HG03575 (cell line): ENCODE data around the gene DUSP22.
"Not testable (repeated sequence)": the region's sequence is repeated elsewhere in the genome, so short reads cannot be mapped to it uniquely, and the experiment has no call there.

Experiments used
- ATAC-seq: cut with Tn5 transposase; IDR thresholded peaks from one replicate; pipeline ENCODE4 v1.9.1; 2021; ENCODE audit not compliant: unreplicated experiment, insufficient number of reproducible peaks, low FRiP score; ENCODE audit errors: extremely low read depth

Gene DUSP22

GRCh38 chr6:278494-278893 lies 13.8 kb upstream of the DUSP22 start:
- ATAC-seq: no peak

DNA sequence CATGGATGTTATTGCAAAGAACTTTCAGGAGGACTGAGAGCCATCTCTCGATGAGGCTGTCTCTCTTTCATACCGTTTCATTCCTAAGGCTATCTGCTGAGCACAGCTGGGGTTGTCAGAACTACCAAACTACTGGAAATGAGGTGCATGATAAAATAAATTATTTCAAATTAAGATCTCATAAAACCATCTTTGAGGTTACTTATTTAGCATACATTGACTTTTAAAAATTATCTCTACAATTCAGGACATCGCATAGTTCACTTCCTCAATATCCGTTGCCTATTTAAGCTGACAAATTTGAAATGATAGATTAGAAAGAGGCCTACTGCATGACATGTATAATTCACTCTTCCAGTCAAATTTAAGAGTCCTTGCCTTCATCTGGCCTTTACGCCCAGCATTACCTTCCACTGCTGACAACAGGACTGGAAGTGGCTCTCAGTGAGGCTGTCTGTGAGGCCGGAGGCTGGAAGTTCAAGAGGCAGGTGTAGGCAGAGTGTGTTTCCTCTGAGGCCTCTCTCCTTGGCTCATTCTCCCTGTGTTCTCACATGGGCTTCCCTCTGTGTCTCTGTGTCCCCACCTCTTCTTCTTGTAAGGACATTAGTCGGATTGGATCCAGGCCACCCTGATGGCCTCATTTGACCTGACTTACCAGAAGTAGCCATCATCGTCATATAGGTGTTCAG lies 12.8 kb upstream of the DUSP22 start:
- no peak for ATAC-seq

DNA sequence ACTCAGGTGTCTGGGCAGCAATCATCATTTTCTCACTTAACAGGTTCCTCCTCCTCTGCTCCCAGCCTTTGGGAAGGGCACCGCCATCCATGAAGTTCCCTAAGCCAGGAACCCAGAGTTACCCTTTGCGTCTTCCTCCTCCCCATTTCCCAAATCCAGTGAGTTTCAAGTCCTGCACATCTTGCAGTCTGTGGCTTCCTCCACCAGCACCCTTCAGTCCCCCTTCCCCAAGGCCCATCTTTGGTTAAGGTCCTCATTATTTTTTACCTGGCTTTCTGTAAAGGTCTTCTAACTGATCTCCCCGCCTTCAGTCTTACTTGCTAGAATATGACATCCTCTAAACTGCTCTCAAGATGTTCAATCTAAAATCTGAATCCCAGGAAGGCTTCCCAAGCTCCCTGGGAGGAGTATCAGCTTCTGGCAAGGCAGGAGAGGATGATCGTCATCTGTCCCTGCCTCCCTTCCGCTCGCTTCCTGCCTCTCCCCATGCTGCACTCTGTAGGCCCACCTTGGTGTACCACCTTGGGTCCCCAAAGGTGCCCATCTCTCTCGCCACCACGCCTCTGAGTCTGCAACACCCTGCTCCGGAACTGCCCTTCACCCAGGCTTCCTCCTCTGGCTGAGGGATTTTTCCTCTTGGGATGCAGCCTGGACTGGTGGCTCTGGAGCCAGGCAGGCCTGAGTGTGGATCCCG lies 11.4 kb upstream of the DUSP22 start:
- no peak for ATAC-seq

DNA sequence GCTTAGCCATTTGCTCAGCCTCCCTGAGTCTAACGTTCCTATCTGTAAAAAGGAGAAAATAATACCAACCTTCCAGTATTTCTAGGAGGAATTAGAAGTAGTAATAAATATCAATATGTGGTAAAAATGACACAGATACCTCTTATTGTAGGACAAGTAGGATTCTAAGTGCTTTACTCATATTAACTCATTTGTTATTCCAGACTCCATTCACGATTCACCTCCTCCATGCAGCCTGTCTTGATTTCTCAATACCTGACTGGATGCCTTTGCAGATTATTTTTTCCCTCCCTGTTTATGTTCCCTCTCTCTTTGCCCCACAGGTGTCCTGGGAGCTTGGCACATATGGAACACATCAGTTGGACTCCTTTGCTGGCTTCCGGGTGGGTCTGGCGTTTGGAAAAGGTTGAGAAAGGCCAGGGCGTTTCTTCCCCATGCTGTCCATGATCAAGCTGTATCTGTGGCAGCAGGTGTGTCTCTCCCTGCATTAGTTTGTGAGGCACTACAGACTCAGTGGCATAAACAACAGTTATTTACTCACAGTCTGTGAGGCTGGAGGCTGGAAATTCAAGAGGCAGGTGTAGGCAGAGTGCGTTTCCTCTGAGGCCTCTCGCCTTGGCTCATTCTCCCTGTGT lies 10.7 kb upstream of the DUSP22 start:
- no peak for ATAC-seq

- no peak for ATAC-seq
Observed at GRCh38 chr6:282177-282866, 10.0 kb upstream of the DUSP22 start.

DNA sequence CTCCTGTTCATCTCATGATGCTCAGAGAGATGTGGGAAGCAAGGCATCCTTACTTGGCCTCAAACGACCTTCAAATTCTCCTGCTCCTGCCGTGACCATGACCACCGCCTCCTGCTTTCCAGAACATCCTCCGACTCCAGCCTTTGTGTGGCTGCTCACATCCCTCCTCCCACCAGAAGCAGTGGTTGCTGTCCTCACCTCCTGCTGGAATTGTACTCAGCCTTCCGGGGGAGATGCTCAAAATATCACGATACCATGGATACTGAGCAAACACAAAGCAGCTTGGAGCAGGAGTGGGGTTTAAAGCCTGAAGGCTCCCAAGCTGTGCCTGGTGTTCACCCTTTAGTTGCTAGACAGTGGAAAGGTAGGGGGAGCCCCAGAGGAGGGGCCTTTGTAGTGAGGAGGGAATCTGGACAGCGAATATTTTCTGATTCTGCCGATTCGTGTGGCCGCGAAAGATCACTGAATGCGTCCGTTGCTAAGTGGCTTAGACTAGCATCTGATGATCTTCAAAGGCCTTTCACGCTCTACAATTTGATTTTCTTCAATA lies 9.3 kb upstream of the DUSP22 start:
- no peak for ATAC-seq

DNA sequence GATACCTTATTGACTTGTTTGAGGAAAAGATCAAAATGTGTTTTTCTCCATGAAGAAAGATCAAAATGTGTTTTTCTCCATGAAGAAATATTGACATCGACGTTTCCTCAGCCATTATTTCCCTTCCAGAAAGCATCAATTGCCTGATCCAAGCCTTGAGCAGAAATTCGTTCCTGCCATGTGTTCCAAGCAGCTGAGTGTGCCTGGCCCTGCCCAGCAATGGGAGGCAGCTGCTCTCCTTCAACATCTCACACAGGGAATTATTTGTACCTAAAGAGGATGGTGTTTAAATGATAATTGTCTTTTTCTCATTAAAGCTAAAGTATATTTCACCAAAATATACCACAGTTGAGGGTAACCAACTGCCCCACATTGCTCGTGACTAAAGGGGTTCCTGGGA lies 7.8 kb upstream of the DUSP22 start:
- ATAC-seq: no peak

DNA sequence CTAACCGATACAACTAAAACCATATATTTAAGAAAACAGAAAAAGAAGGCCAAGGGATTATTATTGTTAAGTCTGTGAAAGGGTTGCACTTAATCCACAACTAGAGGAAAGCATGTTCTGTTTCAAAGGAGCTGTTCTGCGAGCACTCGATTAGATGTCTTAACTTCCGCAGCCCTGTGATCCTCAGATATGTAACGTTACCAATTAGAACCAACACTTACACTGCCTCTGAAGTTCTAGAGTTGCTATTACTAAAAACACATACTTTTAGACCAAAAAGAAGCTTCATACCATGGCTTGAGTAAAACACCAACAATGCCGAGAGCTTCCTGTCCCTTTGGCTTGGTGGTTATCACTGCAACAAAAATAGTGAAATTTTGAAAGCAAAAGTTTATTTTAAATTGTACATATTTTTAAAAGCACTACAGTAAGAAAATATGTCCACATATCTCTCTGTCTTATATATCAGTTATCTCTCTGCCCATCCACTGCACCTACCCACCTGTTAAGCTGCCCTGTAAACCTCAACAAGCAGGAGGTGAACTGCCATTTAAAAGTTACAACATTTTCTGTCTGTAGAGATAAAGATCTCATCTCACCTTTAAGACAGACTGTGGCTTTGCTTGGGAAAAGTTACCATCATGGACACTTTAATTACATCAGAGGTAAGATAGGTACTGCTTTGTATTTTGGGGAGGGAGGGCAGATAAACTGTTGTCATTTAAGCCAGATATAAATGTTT lies 7.1 kb upstream of the DUSP22 start:
- no peak for ATAC-seq

GRCh38 chr6:285902-286301 lies 6.4 kb upstream of the DUSP22 start:
- not testable (repeated sequence) for ATAC-seq

DNA sequence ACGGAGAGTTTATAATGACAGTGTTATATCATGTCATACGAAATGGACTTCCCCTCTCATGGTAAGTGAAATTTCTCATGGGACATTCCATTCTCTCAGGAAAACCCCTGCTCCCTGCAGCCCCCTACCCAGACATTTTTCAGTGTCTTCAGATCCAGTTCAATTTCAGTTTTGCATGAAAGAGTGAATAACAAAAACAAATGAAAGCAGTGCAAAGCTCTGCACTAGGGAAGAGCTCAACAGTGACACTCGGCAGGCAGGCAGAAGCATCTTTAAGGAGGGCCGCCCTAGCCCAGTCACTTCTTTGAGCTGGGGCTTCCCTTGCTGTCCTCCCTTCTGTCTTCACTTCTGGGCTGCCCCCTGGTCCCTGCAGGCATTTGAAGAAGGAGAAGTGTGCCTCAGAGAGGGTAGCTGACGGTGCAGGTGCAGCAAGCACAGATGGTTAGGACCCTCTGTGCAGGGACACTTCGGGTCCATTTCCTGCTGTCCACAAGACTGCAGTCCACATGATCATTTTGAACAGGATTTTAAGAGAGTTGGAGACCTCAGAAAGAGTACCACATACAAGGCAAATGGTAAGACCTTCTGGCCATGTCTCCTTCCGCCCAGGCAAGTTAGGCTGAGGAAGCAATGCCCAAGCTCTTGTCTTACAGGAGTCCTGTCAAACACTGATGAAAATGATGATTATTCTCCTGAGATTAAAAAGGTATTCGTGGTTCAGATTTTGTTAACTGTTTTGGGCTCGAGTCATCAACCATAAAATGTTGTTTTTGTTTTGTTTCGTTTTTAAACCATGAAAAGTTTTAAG lies 5.4 kb upstream of the DUSP22 start:
- ATAC-seq: no peak

DNA sequence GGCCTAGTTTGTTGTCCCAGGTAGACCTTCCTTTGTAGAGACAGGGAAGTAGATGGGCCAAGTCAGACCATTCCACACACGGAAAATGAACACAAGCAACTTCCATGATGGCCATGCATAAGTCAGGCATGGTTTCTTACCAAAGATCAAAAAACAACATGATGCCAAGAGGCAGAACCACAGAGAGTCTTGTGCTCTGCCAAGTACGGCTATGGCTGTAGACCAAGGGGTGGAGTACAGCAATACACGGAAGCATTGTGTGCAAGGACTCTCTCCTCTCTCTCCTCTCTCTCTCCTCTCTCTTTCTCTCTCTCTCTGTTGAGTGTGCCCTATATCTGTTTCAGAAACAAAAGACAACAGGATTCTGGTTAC lies 4.8 kb upstream of the DUSP22 start:
- ATAC-seq: no peak

- no peak for ATAC-seq
Observed at GRCh38 chr6:288866-289265, 3.4 kb upstream of the DUSP22 start.

DNA sequence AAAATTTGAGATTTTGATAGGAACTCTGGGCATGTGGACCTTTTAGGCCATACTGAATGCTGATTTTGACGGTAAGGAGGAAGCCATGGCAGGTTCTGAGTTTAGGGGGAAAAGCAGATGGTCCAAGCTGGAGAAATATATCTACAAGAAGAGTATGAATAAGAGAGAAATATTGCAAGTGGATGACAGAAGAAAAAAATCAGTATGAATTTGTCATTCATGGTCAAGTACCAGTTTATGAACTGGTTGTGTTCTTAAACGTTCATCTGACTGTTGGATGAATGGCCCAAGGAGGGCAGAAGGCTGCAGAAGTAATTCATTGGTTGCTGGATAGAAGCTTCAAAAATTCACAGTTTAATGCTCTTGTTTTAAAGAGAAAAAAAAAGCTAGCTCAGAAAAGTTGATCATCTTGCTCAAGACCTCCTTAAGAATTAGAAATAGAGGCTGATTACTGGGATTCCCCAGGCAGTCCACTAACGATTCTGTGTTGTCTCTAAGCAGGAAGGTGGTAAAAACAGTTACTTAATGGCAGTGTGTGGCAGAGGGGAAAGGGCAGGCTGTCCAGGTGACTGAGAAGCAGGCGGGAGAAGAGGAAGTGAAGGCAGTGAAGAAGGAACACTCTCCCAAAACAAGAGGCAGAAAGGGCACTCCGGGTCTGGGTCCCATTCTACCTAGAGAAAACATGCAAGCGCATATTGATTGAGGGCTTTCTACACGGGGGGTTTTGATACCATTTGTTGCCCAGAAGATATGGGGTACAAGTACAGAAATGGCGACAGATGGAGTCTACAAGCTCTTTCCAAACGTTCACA lies 2.0 kb upstream of the DUSP22 start:
- no peak for ATAC-seq

GRCh38 chr6:291204-291696 lies 1.0 kb upstream of the DUSP22 start:
- peak; percentile 2 for ATAC-seq

GRCh38 chr6:292506-293192 lies 362 bp downstream of the DUSP22 start:
- no peak for ATAC-seq

- no peak for ATAC-seq
Observed at GRCh38 chr6:293193-294174, 1.2 kb downstream of the DUSP22 start.
